DMS153 (cell line): ENCODE results near the gene PLCH1.
"Not testable (repeated sequence)": the region's sequence is repeated elsewhere in the genome, so short reads cannot be mapped to it uniquely, and the experiment has no call there.

ENCODE experiments used
- DNase-seq: peaks from one replicate; lab custom pipeline; 2025; lab: John Stamatoyannopoulos, UW

Gene PLCH1

GRCh38 chr3:155646128-155646527 lies 98.7 kb downstream of the PLCH1 start:
- no peak for DNase-seq

GRCh38 chr3:155643581-155644165 lies 101.2 kb downstream of the PLCH1 start:
- DNase-seq = no peak

GRCh38 chr3:155641956-155642355 lies 102.9 kb downstream of the PLCH1 start:
- DNase-seq = no peak

- DNase-seq = no peak
These were observed 104.8 kb downstream of the PLCH1 start for GRCh38 chr3:155640098-155640497.

- no peak for DNase-seq
These were observed 105.3 kb downstream of the PLCH1 start for GRCh38 chr3:155639462-155640055.

- DNase-seq = not testable (repeated sequence)
These were observed 106.4 kb downstream of the PLCH1 start for GRCh38 chr3:155638461-155638860.

- no peak for DNase-seq
These were observed 107.3 kb downstream of the PLCH1 start for GRCh38 chr3:155637567-155637966.

- no peak for DNase-seq
These were observed 109.8 kb downstream of the PLCH1 start for GRCh38 chr3:155635056-155635455.

GRCh38 chr3:155634121-155634719 lies 110.7 kb downstream of the PLCH1 start:
- DNase-seq = no peak

GRCh38 chr3:155631323-155632019 lies 113.4 kb downstream of the PLCH1 start:
- no peak for DNase-seq

- no peak for DNase-seq
These were observed 115.3 kb downstream of the PLCH1 start for GRCh38 chr3:155629556-155629955.

- no peak for DNase-seq
These were observed 115.8 kb downstream of the PLCH1 start for GRCh38 chr3:155629056-155629455.

- DNase-seq = not testable (repeated sequence)
These were observed 122.2 kb downstream of the PLCH1 start for GRCh38 chr3:155622647-155623046.

GRCh38 chr3:155620552-155620951 lies 124.3 kb downstream of the PLCH1 start:
- DNase-seq = not testable (repeated sequence)

- DNase-seq = no peak
These were observed 125.6 kb downstream of the PLCH1 start for GRCh38 chr3:155619118-155619915.

- DNase-seq = no peak
These were observed 126.3 kb downstream of the PLCH1 start for GRCh38 chr3:155618543-155618942.

- DNase-seq = no peak
These were observed 127.4 kb downstream of the PLCH1 start for GRCh38 chr3:155617346-155617925.

GRCh38 chr3:155615141-155615540 lies 129.7 kb downstream of the PLCH1 start:
- DNase-seq = not testable (repeated sequence)

GRCh38 chr3:155614410-155614809 lies 130.5 kb downstream of the PLCH1 start:
- not testable (repeated sequence) for DNase-seq

- no peak for DNase-seq
These were observed 133.4 kb downstream of the PLCH1 start for GRCh38 chr3:155611456-155611855.

- DNase-seq = no peak
These were observed 135.3 kb downstream of the PLCH1 start for GRCh38 chr3:155609586-155609985.
